Pons (tissue), 1 donor: Measurements from ENCODE around the gene PKP2.

Experiments
- DNase-seq: peaks from one replicate; pipeline ENCODE4 v3.0.0-alpha.2; 2016; ENCODE audit warnings: low spot score

PKP2 gene

DNA sequence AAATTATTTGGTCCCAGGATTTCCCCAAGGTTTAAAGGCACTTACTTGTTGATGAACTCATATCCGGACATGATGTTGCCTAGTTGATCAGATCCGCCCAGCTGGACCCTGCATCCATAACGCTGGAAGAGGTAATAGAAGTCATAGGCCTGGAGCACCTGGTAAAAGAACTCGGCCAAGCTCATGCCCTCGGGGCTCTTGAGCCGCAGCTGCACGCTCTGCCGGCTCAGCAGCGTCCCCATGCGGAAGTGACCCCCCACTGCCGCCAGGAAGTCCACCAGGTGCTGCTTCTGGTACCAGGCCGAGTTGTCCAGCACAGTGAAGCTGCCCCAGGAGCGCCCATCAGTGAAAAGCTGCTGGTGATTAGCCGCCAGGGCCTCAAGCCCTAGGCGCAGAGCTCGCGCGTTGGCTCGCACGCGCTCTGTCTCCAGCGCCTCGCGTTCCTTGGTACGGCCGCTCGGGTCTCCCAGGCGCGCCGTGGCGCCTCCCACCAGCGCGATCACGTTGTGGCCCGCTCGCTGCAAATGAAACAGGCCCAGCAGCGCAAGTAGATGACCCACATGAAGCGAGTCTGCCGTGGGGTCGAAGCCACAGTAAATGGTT is 141.4 kb downstream of the PKP2 start:
- peak; percentile 56 for DNase-seq

DNA sequence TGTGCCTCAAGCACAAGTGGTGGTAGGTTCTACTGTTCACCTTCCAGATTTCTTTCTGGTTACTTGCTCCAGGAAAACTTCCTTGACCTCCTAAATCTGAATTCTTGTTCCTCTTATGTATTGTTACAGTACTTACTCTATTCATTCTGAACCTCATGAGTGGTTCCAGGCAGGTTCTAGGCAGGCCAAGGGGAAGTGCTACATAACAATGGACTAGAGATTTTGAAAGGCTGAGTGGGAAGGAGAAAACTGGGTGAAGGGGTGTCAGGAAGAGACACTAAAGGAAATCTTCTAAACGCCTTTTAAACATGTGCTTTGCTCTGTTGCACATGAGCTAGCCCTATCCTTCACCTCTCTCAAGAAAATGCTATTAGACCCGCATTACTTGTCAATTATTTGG is 142.5 kb downstream of the PKP2 start:
- no peak for DNase-seq

GRCh38 chr12:32753605-32754004 is 143.0 kb downstream of the PKP2 start:
- no peak for DNase-seq

DNA sequence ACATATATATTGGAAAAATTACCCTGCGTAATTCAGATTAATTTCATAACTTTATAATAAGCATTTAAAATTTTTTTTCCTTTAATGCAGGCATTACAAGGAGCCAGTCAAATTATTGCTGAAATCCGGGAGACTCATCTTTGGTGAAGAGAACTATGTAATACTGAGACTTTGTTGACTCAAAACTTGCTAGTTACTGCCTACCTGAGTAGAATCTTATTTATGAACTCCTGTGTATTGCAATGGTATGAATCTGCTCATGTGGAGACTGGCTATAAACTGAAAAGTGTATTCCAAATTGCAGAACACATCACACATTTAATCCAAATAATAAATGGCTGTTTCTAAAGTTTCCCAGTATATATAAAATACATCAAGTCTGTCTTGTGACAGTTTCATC is 153.3 kb downstream of the PKP2 start:
- no peak for DNase-seq

DNA sequence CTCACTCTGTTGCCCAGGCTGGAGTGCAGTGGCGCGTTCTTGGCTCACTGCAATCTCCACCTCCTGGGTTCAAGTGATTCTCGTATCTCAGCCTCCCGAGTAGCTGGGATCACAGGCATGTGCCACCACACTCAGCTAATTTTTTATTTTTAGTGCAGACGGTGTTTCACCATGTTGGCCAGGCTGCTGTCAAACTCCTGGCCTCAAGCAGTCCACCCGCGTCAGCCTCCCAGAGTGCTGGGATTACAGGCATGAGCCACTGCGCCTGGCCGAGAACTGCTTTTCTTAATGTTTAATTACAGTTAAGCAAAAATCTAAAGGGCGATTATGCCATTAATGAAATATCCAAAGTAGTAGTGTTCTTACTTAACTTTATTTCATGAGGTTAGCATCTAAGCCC is 154.4 kb downstream of the PKP2 start:
- no peak for DNase-seq
